ENCODE data around the gene NXPH3.

DNA sequence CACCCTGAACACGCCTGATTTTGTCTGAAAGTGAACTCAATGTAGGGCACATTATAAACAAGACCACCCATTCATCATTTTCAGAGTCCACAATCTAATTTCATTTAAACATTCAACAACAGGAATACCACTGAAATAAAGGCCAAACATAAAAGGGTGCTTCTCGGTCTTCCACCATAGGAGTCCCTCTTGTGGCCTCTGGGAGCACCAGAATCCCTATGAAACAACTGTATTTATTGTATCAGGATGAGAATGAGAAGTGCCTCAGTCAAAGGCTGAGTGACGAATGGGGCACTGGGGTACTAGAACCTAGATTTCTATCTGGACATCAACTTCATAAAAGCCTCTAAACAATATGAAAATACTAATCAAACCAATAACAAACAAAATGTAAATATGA is 40.4 kb downstream of the NXPH3 start:
- TF ChIP-seq ZFX (CRISPR knock-in tag; IDR thresholded peaks at IDR 0.05): no peak
- no peak for TF ChIP-seq TRIM24 (IDR thresholded peaks at IDR 0.05)
- no peak for TF ChIP-seq RBBP5 (IDR thresholded peaks at IDR 0.05; ENCODE audit: borderline replicate concordance, insufficient read depth, low read length, poor library complexity, severe bottlenecking)
- TF ChIP-seq, protein P1, sequence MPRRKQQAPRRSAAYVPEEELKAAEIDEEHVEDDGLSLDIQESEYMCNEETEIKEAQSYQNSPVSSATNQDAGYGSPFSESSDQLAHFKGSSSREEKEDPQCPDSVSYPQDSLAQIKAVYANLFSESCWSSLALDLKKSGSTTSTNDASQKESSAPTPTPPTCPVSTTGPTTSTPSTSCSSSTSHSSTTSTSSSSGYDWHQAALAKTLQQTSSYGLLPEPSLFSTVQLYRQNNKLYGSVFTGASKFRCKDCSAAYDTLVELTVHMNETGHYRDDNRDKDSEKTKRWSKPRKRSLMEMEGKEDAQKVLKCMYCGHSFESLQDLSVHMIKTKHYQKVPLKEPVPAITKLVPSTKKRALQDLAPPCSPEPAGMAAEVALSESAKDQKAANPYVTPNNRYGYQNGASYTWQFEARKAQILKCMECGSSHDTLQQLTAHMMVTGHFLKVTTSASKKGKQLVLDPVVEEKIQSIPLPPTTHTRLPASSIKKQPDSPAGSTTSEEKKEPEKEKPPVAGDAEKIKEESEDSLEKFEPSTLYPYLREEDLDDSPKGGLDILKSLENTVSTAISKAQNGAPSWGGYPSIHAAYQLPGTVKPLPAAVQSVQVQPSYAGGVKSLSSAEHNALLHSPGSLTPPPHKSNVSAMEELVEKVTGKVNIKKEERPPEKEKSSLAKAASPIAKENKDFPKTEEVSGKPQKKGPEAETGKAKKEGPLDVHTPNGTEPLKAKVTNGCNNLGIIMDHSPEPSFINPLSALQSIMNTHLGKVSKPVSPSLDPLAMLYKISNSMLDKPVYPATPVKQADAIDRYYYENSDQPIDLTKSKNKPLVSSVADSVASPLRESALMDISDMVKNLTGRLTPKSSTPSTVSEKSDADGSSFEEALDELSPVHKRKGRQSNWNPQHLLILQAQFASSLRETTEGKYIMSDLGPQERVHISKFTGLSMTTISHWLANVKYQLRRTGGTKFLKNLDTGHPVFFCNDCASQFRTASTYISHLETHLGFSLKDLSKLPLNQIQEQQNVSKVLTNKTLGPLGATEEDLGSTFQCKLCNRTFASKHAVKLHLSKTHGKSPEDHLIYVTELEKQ (CRISPR knock-in tag; IDR thresholded peaks at IDR 0.05): no peak
- TF ChIP-seq, protein P2, sequence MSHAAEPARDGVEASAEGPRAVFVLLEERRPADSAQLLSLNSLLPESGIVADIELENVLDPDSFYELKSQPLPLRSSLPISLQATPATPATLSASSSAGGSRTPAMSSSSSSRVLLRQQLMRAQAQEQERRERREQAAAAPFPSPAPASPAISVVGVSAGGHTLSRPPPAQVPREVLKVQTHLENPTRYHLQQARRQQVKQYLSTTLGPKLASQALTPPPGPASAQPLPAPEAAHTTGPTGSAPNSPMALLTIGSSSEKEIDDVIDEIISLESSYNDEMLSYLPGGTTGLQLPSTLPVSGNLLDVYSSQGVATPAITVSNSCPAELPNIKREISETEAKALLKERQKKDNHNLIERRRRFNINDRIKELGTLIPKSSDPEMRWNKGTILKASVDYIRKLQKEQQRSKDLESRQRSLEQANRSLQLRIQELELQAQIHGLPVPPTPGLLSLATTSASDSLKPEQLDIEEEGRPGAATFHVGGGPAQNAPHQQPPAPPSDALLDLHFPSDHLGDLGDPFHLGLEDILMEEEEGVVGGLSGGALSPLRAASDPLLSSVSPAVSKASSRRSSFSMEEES (CRISPR knock-in tag; IDR thresholded peaks at IDR 0.05): no peak
- no peak for TF ChIP-seq ZZZ3 (IDR thresholded peaks at IDR 0.05)
- no peak for TF ChIP-seq ZNF133 (CRISPR knock-in tag; IDR thresholded peaks at IDR 0.05)
- TF ChIP-seq RFX5 (IDR thresholded peaks at IDR 0.05; ENCODE audit: low read depth, low read length): no peak
- TF ChIP-seq BRCA1 (IDR thresholded peaks at IDR 0.05): no peak
- TF ChIP-seq BRCA1 (CRISPR knock-in tag; IDR thresholded peaks at IDR 0.05): no peak
- no peak for TF ChIP-seq FOS (IDR thresholded peaks at IDR 0.05; ENCODE audit: extremely low read depth, insufficient read length)
- TF ChIP-seq, protein P3, sequence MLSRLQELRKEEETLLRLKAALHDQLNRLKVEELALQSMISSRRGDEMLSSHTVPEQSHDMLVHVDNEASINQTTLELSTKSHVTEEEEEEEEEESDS (CRISPR knock-in tag; IDR thresholded peaks at IDR 0.05): no peak
- TF ChIP-seq, protein P4, sequence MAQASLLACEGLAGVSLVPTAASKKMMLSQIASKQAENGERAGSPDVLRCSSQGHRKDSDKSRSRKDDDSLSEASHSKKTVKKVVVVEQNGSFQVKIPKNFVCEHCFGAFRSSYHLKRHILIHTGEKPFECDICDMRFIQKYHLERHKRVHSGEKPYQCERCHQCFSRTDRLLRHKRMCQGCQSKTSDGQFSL (CRISPR knock-in tag; IDR thresholded peaks at IDR 0.05): no peak
- TF ChIP-seq, protein P4 (tag; IDR thresholded peaks at IDR 0.05): no peak

Data from K562 (cell line).